Measurements from ENCODE around the gene AHCYL2.

- TF ChIP-seq, protein P1, sequence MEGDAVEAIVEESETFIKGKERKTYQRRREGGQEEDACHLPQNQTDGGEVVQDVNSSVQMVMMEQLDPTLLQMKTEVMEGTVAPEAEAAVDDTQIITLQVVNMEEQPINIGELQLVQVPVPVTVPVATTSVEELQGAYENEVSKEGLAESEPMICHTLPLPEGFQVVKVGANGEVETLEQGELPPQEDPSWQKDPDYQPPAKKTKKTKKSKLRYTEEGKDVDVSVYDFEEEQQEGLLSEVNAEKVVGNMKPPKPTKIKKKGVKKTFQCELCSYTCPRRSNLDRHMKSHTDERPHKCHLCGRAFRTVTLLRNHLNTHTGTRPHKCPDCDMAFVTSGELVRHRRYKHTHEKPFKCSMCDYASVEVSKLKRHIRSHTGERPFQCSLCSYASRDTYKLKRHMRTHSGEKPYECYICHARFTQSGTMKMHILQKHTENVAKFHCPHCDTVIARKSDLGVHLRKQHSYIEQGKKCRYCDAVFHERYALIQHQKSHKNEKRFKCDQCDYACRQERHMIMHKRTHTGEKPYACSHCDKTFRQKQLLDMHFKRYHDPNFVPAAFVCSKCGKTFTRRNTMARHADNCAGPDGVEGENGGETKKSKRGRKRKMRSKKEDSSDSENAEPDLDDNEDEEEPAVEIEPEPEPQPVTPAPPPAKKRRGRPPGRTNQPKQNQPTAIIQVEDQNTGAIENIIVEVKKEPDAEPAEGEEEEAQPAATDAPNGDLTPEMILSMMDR (IDR thresholded peaks at IDR 0.05) = no peak
- TF ChIP-seq POLR2A (IDR thresholded peaks at IDR 0.05) = no peak
- TF ChIP-seq EP300 (IDR thresholded peaks at IDR 0.05) = no peak
Observed at GRCh38 chr7:129373651-129374428, 149.0 kb downstream of the AHCYL2 start.

Measured in ovary (tissue), 3 donors.